ENCODE measurements around the gene ADRB2. TPM values are rescaled to one million over a fixed set of nuclear protein-coding genes. Genes with fewer than 3 reads are reported as not detected.

Gene ADRB2
- total RNA-seq, 1 experiment from 2014 or later: 0.26 TPM

- H3K9ac ChIP-seq (ENCODE audit: extremely low read depth, insufficient read length, low read length): no peak overlapping the region
- no peaks in the 10 kb centered on the region for H3K27me3 ChIP-seq (ENCODE audit: insufficient read depth, low read length)
- Mint-ChIP-seq H3K27me3 (ENCODE audit: low read depth) (no peaks in the 10 kb centered on the region), H3K27ac (0 out of 7 replicates have a peak overlapping the region, but pooled peaks of 1 of the 3 experiments have one; percentile 13), H3K36me3 (ENCODE audit: insufficient read depth in 1 of 3, low read depth in 3 of 3) (no peaks in the 10 kb centered on the region; a peak in 1 of 7 replicates), H3K4me3 (no peak overlapping the region), H3K4me1 (peaks cover 7% of the 10 kb centered on the region in 2 experiments; a peak in 3 of 4 replicates), H3K9me3 (no peaks in the 10 kb centered on the region)
- H3K79me1 ChIP-seq (ENCODE audit: insufficient read depth, low read depth, low read length, poor library complexity, severe bottlenecking): no peaks in the 10 kb centered on the region
- no peak overlapping the region for H2BK5ac ChIP-seq (ENCODE audit: insufficient read length, low read length)
- H3T11ph ChIP-seq (ENCODE audit: low read length): no peak overlapping the region
- no peak overlapping the region for H3K18ac ChIP-seq (ENCODE audit: insufficient read length, low read depth, low read length)
- no peak overlapping the region for H4K8ac ChIP-seq (replicated peaks; ENCODE audit: insufficient read length, low read depth, low read length)
- no peaks in the 10 kb centered on the region; the same call in 1 of the 2 replicates for H3K4me1 ChIP-seq (ENCODE audit: insufficient read depth, low read length)
- H2BK120ac ChIP-seq (ENCODE audit: low read depth, low read length, poor library complexity, severe bottlenecking): no peak overlapping the region
- no peak overlapping the region for H3K27ac ChIP-seq (ENCODE audit: insufficient read length, low read depth, low read length)
- H3K4ac ChIP-seq (ENCODE audit: low read depth, low read length): no peak overlapping the region
- H4K91ac ChIP-seq (ENCODE audit: insufficient read length, low read depth, low read length): no peak overlapping the region
- no peak overlapping the region for H2BK12ac ChIP-seq (ENCODE audit: insufficient read length, low read depth, low read length)
- H3K9me3 ChIP-seq (ENCODE audit: control insufficient read depth, low read depth, low read length): no peaks in the 10 kb centered on the region
- no peaks in the 10 kb centered on the region for H4K20me1 ChIP-seq (ENCODE audit: control insufficient read depth, insufficient read depth, insufficient read length)
- no peaks in the 10 kb centered on the region for H3K23me2 ChIP-seq (ENCODE audit: insufficient read length, low read depth, low read length, poor library complexity, severe bottlenecking)
- no peak overlapping the region for H2BK15ac ChIP-seq (ENCODE audit: low read depth, low read length)
- no peak overlapping the region for H3K14ac ChIP-seq (ENCODE audit: insufficient read depth, low read length)
- no peak overlapping the region for H2AK5ac ChIP-seq (ENCODE audit: insufficient read length, low read length)
- no CpG with 5 or more reads among the region's 7 CpGs for WGBS (ENCODE audit: extremely low coverage, insufficient read length, low lambda C conversion rate)
- no peak overlapping the region for H3K4me2 ChIP-seq (ENCODE audit: insufficient read depth, insufficient read length, low read length)
- H2BK20ac ChIP-seq (ENCODE audit: low read depth, low read length, poor library complexity, severe bottlenecking): no peak overlapping the region
- H3K79me2 ChIP-seq (ENCODE audit: insufficient read depth, low read length): no peaks in the 10 kb centered on the region
- no peak overlapping the region for H3K23ac ChIP-seq (ENCODE audit: insufficient read length, low read depth, low read length)
- H4K5ac ChIP-seq (ENCODE audit: insufficient read length, low read depth, low read length): no peak overlapping the region
- H2AFZ ChIP-seq (ENCODE audit: low read length): no peak overlapping the region
- no peak for DNase-seq
- H3K56ac ChIP-seq (ENCODE audit: insufficient read length, low read depth, low read length): no peak overlapping the region
- TF ChIP-seq CTCF (conservative IDR thresholded peaks at IDR 0.05): no peak
Observed at GRCh38 chr5:148805326-148806290, 20.8 kb upstream of the ADRB2 start.

All from H9 (cell line).